HEK293 (cell line): Measurements from ENCODE around the gene NFKBIB.

Source experiments
- CTCF ChIA-PET: fragments of 350-600 bp; formaldehyde crosslinking; extraction: SDS; loops from one replicate; lab custom pipeline; 2021; ENCODE audit warnings: antibody characterized with exemption; lab: Yijun Ruan, JAX
- POLR2A ChIA-PET: fragments of 300-600 bp; formaldehyde crosslinking; extraction: SDS; loops from one replicate; lab custom pipeline; 2020; ENCODE audit warnings: antibody characterized with exemption, inconsistent platforms; lab: Yijun Ruan, JAX
- H3K27ac ChIP-seq: fragments of 200-500 bp; sonication (Bioruptor generic); 2 replicates; pipeline ENCODE4 v1.5.1; 2014; ENCODE audit warnings: low read depth, low read length, control low read depth, inconsistent platforms; ENCODE audit errors: extremely low read depth
- H3K36me3 ChIP-seq, 2 experiments: fragments of 200-500 bp in 1 of 2; sonication (Bioruptor generic) in 1 of 2; 1 replicate in 1 of 2; 2 replicates in 1 of 2; pipeline ENCODE4 v1.5.1; 2014 to 2017; ENCODE audit warnings: inconsistent platforms in 2 of 2, low read length in 2 of 2; ENCODE audit not compliant: control insufficient read depth in 2 of 2, insufficient read depth in 1 of 2
- H3K4me1 ChIP-seq: fragments of 200-500 bp; sonication (Bioruptor generic); 2 replicates; pipeline ENCODE4 v1.5.1; 2014; ENCODE audit warnings: mild to moderate bottlenecking, low read length, inconsistent platforms; ENCODE audit not compliant: control insufficient read depth, insufficient read depth
- H3K4me3 ChIP-seq: 2 replicates; pipeline ENCODE4 v1.5.1; 2011; ENCODE audit warnings: low read depth, mild to moderate bottlenecking, control low read depth, low read length, moderate library complexity
- H3K9me3 ChIP-seq: fragments of 200-500 bp; sonication (Bioruptor generic); 2 replicates; pipeline ENCODE4 v1.5.1; 2014; ENCODE audit warnings: low read depth, low read length, inconsistent platforms; ENCODE audit not compliant: control insufficient read depth, insufficient read depth
- GLI4 ChIP-seq: fragments of 450-650 bp; formaldehyde crosslinking; IDR thresholded peaks from 2 replicates; pipeline ENCODE4 v1.5.1; 2016; ENCODE audit warnings: missing biosample characterization, missing genetic modification characterization
- GLIS2 ChIP-seq: fragments of 450-650 bp; formaldehyde crosslinking; IDR thresholded peaks from 2 replicates; pipeline ENCODE4 v1.5.1; 2016; ENCODE audit warnings: missing biosample characterization, missing genetic modification characterization
- IKZF3 ChIP-seq: fragments of 450-650 bp; IDR thresholded peaks from 2 replicates; pipeline ENCODE4 v1.5.0; 2018; ENCODE audit warnings: missing biosample characterization, mild to moderate bottlenecking, missing genetic modification characterization, moderate library complexity
- PRDM1 ChIP-seq: fragments of 450-650 bp; formaldehyde crosslinking; IDR thresholded peaks from 2 replicates; pipeline ENCODE4; 2016; ENCODE audit warnings: missing biosample characterization, missing genetic modification characterization
- WT1 ChIP-seq: fragments of 450-650 bp; formaldehyde crosslinking; IDR thresholded peaks from 2 replicates; pipeline ENCODE4 v1.5.1; 2016; ENCODE audit warnings: missing biosample characterization, missing genetic modification characterization
- ZNF114 ChIP-seq: fragments of 450-650 bp; formaldehyde crosslinking; IDR thresholded peaks from 2 replicates; pipeline ENCODE4 v1.5.0; 2017; ENCODE audit warnings: missing biosample characterization, missing genetic modification characterization
- ZNF133 ChIP-seq: fragments of 450-650 bp; formaldehyde crosslinking; IDR thresholded peaks from 2 replicates; pipeline ENCODE4 v1.5.1; 2016; ENCODE audit warnings: missing biosample characterization, missing genetic modification characterization
- ZNF146 ChIP-seq: fragments of 450-650 bp; formaldehyde crosslinking; IDR thresholded peaks from 2 replicates; pipeline ENCODE4 v1.5.1; 2016; ENCODE audit warnings: missing biosample characterization, missing genetic modification characterization
- ZNF16 ChIP-seq: fragments of 450-650 bp; formaldehyde crosslinking; IDR thresholded peaks from 2 replicates; pipeline ENCODE4 v1.5.1; 2016; ENCODE audit warnings: low read depth, missing biosample characterization, missing genetic modification characterization
- ZNF169 ChIP-seq: fragments of 450-650 bp; formaldehyde crosslinking; IDR thresholded peaks from 2 replicates; pipeline ENCODE4 v1.5.1; 2016; ENCODE audit warnings: missing biosample characterization, missing genetic modification characterization
- ZNF202 ChIP-seq: fragments of 450-650 bp; formaldehyde crosslinking; IDR thresholded peaks from 2 replicates; pipeline ENCODE4 v1.5.1; 2016; ENCODE audit warnings: missing biosample characterization, missing genetic modification characterization, borderline replicate concordance
- ZNF221 ChIP-seq: fragments of 450-650 bp; formaldehyde crosslinking; IDR thresholded peaks from 2 replicates; pipeline ENCODE4 v1.5.1; 2017; ENCODE audit warnings: missing biosample characterization, missing genetic modification characterization, borderline replicate concordance
- ZNF248 ChIP-seq: fragments of 450-650 bp; formaldehyde crosslinking; IDR thresholded peaks from 2 replicates; pipeline ENCODE4 v1.5.1; 2017; ENCODE audit warnings: missing biosample characterization, missing genetic modification characterization
- ZNF335 ChIP-seq: fragments of 450-650 bp; formaldehyde crosslinking; conservative IDR thresholded peaks from 2 replicates; pipeline ENCODE4 v1.5.1; 2016; ENCODE audit warnings: missing biosample characterization, missing genetic modification characterization
- ZNF558 ChIP-seq: fragments of 450-650 bp; formaldehyde crosslinking; IDR thresholded peaks from 2 replicates; pipeline ENCODE4 v1.5.1; 2016; ENCODE audit warnings: missing biosample characterization, missing genetic modification characterization
- ZNF626 ChIP-seq: fragments of 450-650 bp; sonication (Bioruptor Pico); formaldehyde crosslinking; IDR thresholded peaks from 2 replicates; pipeline ENCODE4 v1.5.1; 2018; ENCODE audit warnings: missing biosample characterization, missing genetic modification characterization, inconsistent platforms
- ZNF664 ChIP-seq: fragments of 450-650 bp; formaldehyde crosslinking; IDR thresholded peaks from 2 replicates; pipeline ENCODE4 v1.5.1; 2016; ENCODE audit warnings: missing biosample characterization, missing genetic modification characterization
- ZNF777 ChIP-seq: fragments of 450-650 bp; formaldehyde crosslinking; IDR thresholded peaks from 2 replicates; pipeline ENCODE4 v1.5.1; 2017; ENCODE audit warnings: missing biosample characterization, missing genetic modification characterization, borderline replicate concordance
- TF ChIP-seq, protein P1 (sequence below): fragments of 450-650 bp; formaldehyde crosslinking; IDR thresholded peaks from 2 replicates; pipeline ENCODE4 v1.5.1; 2016; ENCODE audit warnings: missing biosample characterization, missing genetic modification characterization
- TF ChIP-seq, protein P2 (sequence below): fragments of 450-650 bp; formaldehyde crosslinking; IDR thresholded peaks from 2 replicates; pipeline ENCODE4 v1.5.1; 2016; ENCODE audit warnings: missing biosample characterization, missing genetic modification characterization
- TF ChIP-seq, protein P3 (sequence below): fragments of 450-650 bp; formaldehyde crosslinking; IDR thresholded peaks from 2 replicates; pipeline ENCODE4 v1.5.1; 2016; ENCODE audit warnings: missing biosample characterization, missing genetic modification characterization
- TF ChIP-seq, protein P4 (sequence below): fragments of 450-650 bp; formaldehyde crosslinking; IDR thresholded peaks from 2 replicates; pipeline ENCODE4 v1.5.1; 2016; ENCODE audit warnings: missing biosample characterization, missing genetic modification characterization
- TF ChIP-seq, protein P5 (sequence below): fragments of 450-650 bp; formaldehyde crosslinking; IDR thresholded peaks from 2 replicates; pipeline ENCODE4 v1.5.1; 2016; ENCODE audit warnings: missing biosample characterization, missing genetic modification characterization

NFKBIB gene

DNA sequence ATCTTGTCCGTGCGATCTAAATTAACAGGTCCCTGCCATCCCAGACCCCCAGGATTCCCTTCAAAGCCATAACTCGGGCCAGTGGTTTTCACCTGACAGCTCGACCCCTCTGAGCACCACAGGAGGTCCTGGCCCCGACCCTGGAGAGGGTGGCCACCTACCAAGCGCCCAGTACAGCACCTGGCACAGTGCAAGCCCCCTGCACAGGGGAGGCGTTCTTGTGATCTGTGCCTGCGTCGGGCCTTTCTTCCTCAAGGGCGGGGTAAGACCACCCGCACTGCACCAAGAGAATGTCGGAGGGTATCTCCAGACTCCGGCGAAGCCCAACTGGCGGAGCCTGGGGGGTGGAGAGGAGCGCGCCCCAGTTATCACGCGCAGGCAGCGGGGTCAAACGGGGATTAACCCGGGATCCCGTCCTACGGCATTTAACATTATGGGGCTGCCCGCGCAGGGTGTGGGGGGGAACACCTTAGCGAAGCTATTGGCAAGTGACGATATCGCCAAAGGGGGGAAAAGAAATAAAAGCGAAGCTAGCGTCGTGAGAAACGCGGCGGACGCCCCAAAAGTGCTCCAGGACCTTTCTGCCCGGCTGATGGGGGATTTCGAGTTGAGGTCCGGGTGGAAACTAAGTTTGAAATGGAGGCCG lies 48.7 kb upstream of the NFKBIB start (continued):
- TF ChIP-seq, protein P1, sequence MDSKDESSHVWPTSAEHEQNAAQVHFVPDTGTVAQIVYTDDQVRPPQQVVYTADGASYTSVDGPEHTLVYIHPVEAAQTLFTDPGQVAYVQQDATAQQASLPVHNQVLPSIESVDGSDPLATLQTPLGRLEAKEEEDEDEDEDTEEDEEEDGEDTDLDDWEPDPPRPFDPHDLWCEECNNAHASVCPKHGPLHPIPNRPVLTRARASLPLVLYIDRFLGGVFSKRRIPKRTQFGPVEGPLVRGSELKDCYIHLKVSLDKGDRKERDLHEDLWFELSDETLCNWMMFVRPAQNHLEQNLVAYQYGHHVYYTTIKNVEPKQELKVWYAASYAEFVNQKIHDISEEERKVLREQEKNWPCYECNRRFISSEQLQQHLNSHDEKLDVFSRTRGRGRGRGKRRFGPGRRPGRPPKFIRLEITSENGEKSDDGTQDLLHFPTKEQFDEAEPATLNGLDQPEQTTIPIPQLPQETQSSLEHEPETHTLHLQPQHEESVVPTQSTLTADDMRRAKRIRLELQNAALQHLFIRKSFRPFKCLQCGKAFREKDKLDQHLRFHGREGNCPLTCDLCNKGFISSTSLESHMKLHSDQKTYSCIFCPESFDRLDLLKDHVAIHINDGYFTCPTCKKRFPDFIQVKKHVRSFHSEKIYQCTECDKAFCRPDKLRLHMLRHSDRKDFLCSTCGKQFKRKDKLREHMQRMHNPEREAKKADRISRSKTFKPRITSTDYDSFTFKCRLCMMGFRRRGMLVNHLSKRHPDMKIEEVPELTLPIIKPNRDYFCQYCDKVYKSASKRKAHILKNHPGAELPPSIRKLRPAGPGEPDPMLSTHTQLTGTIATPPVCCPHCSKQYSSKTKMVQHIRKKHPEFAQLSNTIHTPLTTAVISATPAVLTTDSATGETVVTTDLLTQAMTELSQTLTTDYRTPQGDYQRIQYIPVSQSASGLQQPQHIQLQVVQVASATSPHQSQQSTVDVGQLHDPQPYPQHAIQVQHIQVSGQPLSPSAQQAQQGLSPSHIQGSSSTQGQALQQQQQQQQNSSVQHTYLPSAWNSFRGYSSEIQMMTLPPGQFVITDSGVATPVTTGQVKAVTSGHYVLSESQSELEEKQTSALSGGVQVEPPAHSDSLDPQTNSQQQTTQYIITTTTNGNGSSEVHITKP (tag by site-specific recombination), result peak; percentile 75
- TF ChIP-seq ZNF777 (tag by site-specific recombination) (no peak; the same call in 1 of the 2 replicates), PRDM1 (tag by site-specific recombination) (peak; percentile 30; the same call in 1 of the 2 replicates), ZNF146 (tag by site-specific recombination) (0 out of 2 replicates have a peak, but pooled peaks have one; percentile 3), IKZF3 (tag by site-specific recombination) (peak; percentile 28; the same call in 1 of the 2 replicates), ZNF133 (0 out of 2 replicates have a peak, but pooled peaks have one; percentile 22), ZNF335 (tag by site-specific recombination) (peak; percentile 98), ZNF169 (tag by site-specific recombination) (0 out of 2 replicates have a peak, but pooled peaks have one; percentile 13), ZNF664 (tag by site-specific recombination) (no peak), WT1 (tag by site-specific recombination) (peak; percentile 4)
- TF ChIP-seq, protein P2, sequence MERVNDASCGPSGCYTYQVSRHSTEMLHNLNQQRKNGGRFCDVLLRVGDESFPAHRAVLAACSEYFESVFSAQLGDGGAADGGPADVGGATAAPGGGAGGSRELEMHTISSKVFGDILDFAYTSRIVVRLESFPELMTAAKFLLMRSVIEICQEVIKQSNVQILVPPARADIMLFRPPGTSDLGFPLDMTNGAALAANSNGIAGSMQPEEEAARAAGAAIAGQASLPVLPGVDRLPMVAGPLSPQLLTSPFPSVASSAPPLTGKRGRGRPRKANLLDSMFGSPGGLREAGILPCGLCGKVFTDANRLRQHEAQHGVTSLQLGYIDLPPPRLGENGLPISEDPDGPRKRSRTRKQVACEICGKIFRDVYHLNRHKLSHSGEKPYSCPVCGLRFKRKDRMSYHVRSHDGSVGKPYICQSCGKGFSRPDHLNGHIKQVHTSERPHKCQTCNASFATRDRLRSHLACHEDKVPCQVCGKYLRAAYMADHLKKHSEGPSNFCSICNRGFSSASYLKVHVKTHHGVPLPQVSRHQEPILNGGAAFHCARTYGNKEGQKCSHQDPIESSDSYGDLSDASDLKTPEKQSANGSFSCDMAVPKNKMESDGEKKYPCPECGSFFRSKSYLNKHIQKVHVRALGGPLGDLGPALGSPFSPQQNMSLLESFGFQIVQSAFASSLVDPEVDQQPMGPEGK (tag by site-specific recombination), result peak; percentile 70; the same call in 1 of the 2 replicates
- TF ChIP-seq, all 188 proteins: peak for 44

DNA sequence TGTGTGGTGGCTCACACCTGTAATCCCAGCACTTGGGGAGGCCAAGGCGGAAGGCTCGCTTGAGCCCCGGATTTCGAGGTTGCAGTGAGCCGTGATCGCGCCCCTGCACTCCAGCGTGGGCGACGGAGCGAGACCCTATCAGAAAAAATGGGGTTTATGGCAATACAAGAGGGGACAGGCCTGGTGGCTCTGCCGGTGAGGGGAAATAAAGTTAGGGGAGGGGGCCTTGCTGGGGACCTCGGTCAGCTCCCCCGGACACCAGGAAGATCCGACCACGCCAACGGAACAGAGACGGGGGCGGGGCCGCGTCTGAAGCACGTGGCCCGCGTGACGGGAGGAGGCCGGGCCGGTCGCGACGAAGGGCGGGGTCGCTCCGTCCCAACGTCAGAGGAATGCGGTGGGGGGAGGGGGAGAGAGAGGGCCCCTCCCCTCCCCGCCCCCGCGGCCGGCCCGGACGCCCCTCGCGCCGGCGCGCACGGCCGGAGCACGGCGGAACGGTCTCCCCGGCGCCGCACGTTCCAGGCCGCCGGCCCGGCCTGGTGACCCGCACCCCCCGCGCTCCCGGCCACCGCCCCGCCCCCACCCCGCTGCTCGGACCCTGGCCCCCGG lies 48.0 kb upstream of the NFKBIB start:
- Histone ChIP-seq H3K36me3 (peaks cover 22 to 24% of the 10 kb centered on the region in 2 experiments), H3K27ac (peak overlapping the region; percentile 96), H3K4me1 (peaks cover 29% of the 10 kb centered on the region), H3K4me3 (peak overlapping the region; percentile 60), H3K9me3 (no peaks in the 10 kb centered on the region)
- ChIA-PET CTCF (interaction anchor here (0.6 to 4.1 kb wide), 7 partner anchors 20 to 1905 kb away, joined by 3 to 33 read pairs (median 4); partner anchors contain the start of genes ECH1, MRPS12 and SARS2), POLR2A (interaction anchor here (0.6 to 2.3 kb wide), 19 partner anchors 9 to 639 kb away, joined by 3 to 15 read pairs (median 3); partner anchors contain the start of genes ECH1, EIF3K, MRPS12 and NFKBIB)
- TF ChIP-seq ZNF558 (tag by site-specific recombination) (no peak), ZNF221 (tag by site-specific recombination) (no peak), ZNF114 (tag by site-specific recombination) (no peak), GLIS2 (peak; percentile 100), ZNF626 (tag by site-specific recombination) (no peak), GLI4 (tag by site-specific recombination) (no peak), ZNF248 (no peak), ZNF16 (no peak), ZNF202 (tag by site-specific recombination) (no peak)
- TF ChIP-seq, protein P3, sequence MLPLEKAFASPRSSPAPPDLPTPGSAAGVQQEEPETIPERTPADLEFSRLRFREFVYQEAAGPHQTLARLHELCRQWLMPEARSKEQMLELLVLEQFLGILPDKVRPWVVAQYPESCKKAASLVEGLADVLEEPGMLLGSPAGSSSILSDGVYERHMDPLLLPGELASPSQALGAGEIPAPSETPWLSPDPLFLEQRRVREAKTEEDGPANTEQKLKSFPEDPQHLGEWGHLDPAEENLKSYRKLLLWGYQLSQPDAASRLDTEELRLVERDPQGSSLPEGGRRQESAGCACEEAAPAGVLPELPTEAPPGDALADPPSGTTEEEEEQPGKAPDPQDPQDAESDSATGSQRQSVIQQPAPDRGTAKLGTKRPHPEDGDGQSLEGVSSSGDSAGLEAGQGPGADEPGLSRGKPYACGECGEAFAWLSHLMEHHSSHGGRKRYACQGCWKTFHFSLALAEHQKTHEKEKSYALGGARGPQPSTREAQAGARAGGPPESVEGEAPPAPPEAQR (tag by site-specific recombination), result peak; percentile 53; the same call in 1 of the 2 replicates
- TF ChIP-seq, protein P4, sequence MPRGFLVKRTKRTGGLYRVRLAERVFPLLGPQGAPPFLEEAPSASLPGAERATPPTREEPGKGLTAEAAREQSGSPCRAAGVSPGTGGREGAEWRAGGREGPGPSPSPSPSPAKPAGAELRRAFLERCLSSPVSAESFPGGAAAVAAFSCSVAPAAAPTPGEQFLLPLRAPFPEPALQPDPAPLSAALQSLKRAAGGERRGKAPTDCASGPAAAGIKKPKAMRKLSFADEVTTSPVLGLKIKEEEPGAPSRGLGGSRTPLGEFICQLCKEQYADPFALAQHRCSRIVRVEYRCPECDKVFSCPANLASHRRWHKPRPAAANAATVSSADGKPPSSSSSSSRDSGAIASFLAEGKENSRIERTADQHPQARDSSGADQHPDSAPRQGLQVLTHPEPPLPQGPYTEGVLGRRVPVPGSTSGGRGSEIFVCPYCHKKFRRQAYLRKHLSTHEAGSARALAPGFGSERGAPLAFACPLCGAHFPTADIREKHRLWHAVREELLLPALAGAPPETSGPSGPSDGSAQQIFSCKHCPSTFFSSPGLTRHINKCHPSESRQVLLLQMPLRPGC, result peak; percentile 36
- TF ChIP-seq, protein P5, sequence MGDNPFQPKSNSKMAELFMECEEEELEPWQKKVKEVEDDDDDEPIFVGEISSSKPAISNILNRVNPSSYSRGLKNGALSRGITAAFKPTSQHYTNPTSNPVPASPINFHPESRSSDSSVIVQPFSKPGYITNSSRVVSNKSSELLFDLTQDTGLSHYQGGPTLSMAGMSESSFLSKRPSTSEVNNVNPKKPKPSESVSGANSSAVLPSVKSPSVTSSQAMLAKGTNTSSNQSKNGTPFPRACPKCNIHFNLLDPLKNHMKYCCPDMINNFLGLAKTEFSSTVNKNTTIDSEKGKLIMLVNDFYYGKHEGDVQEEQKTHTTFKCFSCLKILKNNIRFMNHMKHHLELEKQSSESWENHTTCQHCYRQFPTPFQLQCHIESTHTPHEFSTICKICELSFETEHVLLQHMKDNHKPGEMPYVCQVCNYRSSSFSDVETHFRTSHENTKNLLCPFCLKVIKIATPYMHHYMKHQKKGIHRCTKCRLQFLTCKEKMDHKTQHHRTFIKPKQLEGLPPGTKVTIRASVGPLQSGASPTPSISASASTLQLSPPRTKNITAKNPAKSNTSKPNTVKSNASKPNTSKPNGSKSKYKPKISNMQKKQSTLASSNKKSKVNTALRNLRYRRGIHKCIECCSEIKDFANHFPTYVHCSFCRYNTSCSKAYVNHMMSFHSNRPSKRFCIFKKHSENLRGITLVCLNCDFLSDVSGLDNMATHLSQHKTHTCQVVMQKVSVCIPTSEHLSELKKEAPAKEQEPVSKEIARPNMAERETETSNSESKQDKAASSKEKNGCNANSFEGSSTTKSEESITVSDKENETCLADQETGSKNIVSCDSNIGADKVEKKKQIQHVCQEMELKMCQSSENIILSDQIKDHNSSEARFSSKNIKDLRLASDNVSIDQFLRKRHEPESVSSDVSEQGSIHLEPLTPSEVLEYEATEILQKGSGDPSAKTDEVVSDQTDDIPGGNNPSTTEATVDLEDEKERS (tag by site-specific recombination), result peak; percentile 99
